Middle frontal gyrus (tissue), 1 donor: ENCODE data around the gene ADAM30.

Experiments used
- DNase-seq: peaks from one replicate; pipeline ENCODE4 v3.0.0-alpha.2; 2015; ENCODE audit warnings: low spot score; ENCODE audit errors: extremely low spot score

Gene ADAM30

GRCh38 chr1:119896303-119896702 lies at the start of gene ADAM30:
Gene ADAM30, minus strand, starts transcription at chr1:119896515. Its CDS starts 179 bp downstream, at chr1:119896336.
- DNase-seq, result no peak

DNA sequence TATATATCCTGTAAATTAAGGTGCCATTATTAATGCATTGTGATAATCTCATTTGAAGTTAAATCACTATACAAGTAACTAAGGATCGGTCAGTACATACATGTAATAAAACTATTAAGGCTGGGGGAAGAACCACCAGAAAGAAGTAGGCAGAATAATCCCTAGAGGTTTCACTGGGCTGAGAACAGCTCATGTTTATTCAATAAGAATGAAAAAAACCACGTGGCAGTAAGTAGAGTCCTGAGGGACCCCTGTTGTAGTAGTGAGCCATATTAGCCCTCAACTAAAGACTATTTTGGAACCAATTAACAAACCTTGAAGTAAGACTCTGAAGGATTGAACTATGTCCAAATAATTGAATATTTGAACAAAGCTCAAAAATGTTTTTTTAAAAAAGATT lies 46.9 kb upstream of the ADAM30 start:
- no peak for DNase-seq

GRCh38 chr1:119941392-119941791 lies 45.1 kb upstream of the ADAM30 start:
- DNase-seq, result no peak

- no peak for DNase-seq
Measured at GRCh38 chr1:119940697-119941096, 44.4 kb upstream of the ADAM30 start.

GRCh38 chr1:119937198-119937597 lies 40.9 kb upstream of the ADAM30 start:
- DNase-seq, result no peak

- no peak for DNase-seq
Measured at GRCh38 chr1:119935915-119936314, 39.6 kb upstream of the ADAM30 start.

DNA sequence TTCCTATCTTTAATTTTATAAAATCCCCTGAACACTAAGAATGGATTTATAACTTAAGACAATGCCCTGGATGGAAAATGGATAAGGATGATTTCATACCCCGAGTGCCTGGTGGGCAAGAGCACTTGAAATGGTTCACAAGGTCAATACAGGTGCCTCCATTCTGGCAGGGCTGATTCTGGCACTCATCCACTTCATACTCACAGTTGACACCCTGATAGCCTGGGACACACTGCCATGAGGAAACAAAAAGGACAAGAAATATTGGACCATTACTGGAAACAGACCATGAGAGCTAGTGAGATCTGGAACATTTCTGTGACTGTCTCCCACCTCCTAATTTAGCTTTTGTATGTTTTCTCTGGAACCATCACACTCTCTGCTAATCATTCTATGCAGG lies 39.1 kb upstream of the ADAM30 start:
- DNase-seq, result no peak

GRCh38 chr1:119933397-119933796 lies 37.1 kb upstream of the ADAM30 start:
- DNase-seq, result no peak

DNA sequence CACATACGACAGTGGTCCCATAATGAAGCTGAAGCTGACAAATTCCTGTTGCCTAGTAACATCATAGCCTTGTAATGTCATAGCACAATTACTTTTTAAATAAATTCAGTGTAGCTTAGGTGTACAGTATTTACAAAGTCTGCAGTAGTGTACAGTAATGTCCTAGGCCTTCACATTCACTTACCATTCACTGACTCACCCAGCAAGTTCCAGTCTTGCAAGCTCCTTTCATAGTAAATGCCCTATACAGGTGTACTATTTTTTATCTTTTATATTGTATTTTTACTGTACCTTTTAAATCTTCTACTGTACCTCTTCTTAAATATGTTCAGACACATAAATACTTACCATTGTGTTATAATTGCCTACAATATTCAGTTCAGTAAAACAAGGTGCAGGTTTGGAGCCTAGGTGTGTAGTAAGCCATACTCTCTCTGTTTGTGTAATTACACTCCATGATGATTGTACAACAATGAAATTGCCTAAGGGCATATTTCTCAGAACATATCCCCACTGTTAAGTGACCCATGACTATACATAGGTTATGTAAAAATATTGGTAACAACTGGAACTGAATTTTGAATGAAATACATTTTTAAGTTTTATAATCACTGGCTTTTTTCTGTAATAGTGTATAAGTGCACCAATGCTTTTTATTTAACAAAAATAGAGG lies 33.5 kb upstream of the ADAM30 start:
- no peak for DNase-seq

DNA sequence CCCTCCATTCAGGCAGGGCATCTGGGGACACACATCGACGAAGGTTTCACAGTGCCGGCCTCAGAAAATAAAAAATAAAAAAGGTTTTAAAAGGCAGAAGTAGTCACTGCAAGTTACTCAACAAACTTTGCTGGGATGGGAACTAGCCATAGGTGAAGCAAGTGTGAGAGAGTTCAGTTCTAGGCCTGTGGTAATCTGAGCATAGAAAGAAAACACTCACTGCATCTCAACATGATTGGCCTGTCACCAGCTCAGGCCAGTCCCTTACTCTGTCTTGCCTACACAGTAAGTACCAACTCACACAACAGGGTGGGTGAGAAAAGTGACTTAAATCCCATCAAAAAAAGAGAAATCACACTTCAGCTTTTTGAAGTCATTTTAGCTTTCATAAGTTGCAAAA lies 30.2 kb upstream of the ADAM30 start:
- DNase-seq, result no peak

DNA sequence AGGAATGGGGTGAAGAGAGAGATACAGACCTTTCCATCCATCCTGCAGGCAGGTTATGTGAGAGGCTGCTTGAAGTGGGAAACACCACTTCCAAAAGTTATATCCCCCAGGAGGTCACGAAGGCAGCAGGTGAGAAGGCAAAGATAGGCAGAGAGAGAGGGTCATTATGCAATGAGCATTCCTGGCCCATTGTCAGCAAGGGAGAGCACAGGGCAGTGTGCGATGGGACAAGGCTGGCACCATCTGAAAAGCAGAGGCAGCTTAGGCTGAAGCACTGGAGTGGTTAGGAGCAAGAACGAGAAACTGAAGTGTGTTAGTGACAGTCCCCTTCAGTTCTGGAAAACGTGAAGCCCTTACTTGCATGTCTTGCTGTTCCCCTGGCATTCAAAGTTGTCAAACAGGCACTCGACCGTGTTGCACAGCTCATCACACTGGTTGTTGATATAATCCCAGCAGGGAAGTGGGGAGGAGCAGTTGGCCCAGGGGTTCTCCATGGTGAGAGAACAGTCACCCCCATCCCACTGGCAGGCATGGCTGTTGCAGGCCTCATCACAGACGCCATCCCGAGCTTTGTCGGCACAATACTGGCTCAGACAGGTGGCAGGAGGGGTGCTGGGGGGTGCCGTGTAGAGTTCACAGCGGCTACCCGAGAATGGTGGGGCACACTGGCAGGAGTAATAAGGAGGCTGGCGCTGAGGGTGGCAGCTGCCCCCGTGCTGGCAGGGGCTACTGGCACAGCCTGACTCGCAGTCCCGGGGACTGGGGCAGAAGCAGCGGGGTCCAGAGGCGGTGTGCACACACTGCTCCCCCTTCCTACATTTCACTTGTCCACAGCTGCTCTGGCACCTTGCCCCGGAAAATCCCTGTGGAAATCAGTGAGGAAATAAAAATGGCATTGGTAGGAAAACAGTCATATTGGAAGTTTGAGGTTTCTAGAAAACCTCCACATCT lies 28.9 kb upstream of the ADAM30 start:
- DNase-seq, result no peak

DNA sequence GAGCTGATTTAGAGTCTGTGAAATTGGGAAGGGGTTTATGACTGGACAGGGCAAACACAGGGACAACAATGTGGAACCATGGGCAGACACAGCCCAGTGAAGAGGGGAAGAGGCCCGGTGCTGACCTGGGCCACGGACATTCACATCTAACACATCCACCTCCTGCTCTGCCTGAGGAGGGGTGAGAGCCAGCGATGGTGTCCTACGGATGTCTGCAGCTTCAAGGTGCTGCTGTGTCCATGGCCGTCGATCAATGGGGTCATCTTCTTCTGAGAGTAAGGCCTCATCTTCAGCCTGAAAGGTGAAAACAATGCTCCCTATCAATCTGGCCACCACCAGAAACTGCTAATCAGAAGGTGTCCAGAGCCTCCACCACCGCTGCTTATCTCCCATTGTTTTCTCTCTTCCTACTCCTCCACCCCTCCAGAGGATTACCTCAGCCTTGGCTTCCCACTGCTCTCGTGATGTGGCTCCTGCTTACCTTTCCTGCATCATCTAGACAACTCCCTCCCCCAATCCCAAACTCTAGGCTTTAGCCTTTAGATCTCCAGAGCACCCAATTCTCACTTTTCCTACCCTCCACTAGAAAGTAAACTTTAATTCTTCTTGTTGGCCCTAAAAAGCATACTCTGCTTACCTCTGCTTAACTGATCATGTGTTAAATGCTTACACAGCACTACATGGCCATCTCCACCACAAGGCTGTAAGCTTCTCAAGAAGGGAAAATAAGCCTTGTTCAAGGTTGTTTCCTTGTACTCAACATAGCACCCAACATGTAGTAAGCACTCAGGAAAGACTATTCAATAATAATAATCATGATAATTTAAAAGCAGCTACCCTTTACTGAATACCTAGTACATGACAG lies 24.0 kb upstream of the ADAM30 start:
- DNase-seq, result no peak

- no peak for DNase-seq
Measured at GRCh38 chr1:119919241-119919640, 22.9 kb upstream of the ADAM30 start.

DNA sequence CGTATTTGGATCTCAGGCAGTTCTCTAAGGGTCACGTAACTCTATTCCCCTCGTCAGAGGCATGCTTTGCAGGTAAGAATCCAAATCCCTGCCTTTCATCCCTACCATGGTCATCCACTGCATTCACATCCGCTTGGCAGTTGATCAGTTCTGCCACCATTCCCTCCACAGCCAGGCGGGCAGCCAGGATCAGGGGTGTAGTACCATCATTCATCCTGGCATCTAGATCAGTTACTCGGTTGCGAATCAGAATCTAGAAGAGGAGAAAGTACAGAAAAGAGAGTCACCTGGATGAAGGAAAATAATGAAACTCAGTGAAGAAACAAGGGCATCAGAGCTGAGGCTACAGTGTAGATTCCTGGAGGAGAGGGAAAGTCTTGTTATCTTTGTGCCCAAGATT lies 22.0 kb upstream of the ADAM30 start:
- no peak for DNase-seq

DNA sequence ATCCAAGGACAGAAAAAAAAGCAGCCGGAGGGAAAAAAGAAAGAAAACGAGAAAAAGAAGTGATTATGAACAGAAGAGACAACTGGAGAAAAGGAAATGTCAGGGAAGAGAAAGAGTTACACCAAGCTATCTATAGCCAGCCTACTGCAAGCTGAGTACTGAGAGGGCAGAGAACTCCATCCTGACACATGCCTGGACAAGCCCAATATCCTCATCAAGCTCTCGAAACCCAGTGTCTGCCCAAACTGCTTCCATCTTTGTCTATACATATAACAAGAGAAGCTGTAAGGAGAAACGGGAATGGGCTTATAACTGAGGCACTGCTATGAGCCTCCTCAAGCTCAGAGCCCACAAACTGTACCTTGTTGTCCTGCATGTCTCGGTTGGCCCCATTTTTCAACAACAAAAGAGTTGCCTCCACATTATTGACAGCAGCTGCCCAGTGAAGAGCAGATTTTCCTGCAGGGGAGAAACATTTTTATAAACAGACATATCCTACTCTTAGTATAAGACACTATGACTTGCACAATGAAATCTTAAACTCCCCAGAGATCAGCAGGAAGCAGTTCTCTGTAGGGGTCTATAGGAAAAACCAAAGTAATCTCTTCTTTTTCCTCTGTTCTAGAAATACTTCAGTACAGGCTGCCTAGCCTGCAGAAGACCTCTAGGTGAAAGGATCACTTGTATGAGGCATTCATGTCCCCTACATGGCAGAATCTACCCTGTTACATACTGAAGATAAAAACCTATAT lies 21.2 kb upstream of the ADAM30 start:
- no peak for DNase-seq

DNA sequence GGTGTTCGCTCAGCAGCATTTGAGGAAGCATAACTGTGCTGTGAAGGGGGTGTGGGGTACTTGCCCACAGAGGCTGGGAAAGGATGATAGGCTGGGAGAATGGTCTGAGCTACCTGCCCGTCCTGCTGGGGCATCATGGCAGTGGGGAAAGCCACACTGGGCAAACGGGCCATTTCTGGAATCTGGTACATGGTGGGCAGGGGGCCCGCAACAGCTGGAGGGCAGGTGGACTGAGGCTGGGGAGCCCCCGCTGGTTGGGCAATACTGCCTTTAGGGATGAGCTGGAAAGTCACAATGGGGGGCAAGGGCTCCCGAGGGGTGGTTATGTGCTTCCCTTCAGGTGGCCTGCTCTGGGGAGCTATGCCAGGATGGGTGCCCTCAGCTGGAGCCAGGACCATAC lies 19.2 kb upstream of the ADAM30 start:
- no peak for DNase-seq

DNA sequence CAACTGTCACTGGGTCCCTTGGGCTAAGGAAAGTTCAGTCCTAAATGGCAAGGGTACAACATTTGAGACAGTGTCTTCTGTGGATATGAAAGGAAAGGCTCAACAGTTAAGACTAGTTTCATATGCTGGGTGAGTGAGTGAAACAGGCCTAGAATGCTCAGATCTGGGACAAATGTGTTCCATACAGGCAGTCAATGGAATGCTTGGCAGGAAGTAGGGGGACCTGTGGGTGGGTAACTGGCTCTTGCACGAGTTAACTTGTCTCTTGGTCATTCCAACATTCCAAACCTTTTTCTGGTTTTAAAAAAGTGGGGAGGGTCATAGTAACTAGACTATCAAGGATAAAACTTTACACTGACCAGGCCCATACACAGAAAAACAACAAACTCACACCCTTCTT lies 17.8 kb upstream of the ADAM30 start:
- no peak for DNase-seq

- DNase-seq, result no peak
Measured at GRCh38 chr1:119912963-119913362, 16.6 kb upstream of the ADAM30 start.

DNA sequence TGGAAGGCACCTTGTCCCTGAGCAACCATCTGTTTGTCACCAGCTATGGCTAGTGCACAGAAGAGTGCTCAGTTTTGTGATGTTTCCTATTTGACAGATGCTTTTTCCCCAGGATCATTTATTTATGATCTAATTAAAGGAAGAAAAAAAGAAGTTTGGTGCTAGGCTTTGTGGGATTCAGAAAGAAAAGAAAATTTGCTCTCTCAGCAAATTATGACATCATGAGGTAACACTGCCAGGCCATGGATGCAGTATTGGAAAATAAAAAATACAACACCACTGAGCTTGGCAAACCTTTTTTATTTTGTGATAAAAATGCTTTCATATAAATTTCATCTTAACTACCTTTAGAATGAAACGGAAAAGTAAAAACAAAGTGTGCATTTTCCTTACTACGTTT lies 15.5 kb upstream of the ADAM30 start:
- DNase-seq, result no peak

DNA sequence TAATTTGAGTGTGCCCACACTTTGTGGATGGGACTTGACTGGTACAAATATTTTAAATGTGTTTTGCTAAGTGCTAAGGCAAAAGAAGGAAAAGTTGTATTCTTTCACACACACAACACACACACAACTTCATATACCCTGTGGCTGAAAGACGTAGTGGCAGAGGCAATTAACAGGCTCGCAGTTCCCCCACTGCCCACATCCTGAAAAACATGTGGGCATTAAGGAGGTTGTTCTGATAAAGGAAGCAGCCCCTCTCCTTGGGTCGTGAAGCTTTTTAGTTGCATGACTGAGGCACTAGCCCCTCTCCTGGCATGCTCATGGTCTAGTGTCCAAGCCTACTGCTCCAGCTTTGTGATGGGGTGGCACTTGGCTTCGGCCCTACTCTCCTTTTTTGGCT lies 14.3 kb upstream of the ADAM30 start:
- no peak for DNase-seq
